ENCODE data around the gene CBLB. TPM values are rescaled to one million over a fixed set of nuclear protein-coding genes. Genes with fewer than 3 reads are reported as not detected.
"Not testable (repeated sequence)": the region's sequence is repeated elsewhere in the genome, so short reads cannot be mapped to it uniquely, and the experiment has no call there.

The CBLB gene
- total RNA-seq, 2 donors from 2014 or later = 20.2 to 34.5 TPM

GRCh38 chr3:105728771-105729312 lies 140.0 kb downstream of the CBLB start:
- no peak overlapping the region for H3K4me3 ChIP-seq
- no peak for DNase-seq
- no peak overlapping the region for H3K9ac ChIP-seq (ENCODE audit: low read depth in 2 of 2, low read length in 2 of 2)
- TF ChIP-seq, protein P1, sequence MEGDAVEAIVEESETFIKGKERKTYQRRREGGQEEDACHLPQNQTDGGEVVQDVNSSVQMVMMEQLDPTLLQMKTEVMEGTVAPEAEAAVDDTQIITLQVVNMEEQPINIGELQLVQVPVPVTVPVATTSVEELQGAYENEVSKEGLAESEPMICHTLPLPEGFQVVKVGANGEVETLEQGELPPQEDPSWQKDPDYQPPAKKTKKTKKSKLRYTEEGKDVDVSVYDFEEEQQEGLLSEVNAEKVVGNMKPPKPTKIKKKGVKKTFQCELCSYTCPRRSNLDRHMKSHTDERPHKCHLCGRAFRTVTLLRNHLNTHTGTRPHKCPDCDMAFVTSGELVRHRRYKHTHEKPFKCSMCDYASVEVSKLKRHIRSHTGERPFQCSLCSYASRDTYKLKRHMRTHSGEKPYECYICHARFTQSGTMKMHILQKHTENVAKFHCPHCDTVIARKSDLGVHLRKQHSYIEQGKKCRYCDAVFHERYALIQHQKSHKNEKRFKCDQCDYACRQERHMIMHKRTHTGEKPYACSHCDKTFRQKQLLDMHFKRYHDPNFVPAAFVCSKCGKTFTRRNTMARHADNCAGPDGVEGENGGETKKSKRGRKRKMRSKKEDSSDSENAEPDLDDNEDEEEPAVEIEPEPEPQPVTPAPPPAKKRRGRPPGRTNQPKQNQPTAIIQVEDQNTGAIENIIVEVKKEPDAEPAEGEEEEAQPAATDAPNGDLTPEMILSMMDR (IDR thresholded peaks at IDR 0.05) = no peak
- H3K27ac ChIP-seq = no peak overlapping the region
- no peaks in the 10 kb centered on the region for H3K27me3 ChIP-seq
- no peaks in the 10 kb centered on the region for H3K9me3 ChIP-seq
- H3K4me1 ChIP-seq = no peaks in the 10 kb centered on the region
- H3K36me3 ChIP-seq = no peaks in the 10 kb centered on the region
- intact Hi-C loops (cut with DNase I) = no loop called here

DNA sequence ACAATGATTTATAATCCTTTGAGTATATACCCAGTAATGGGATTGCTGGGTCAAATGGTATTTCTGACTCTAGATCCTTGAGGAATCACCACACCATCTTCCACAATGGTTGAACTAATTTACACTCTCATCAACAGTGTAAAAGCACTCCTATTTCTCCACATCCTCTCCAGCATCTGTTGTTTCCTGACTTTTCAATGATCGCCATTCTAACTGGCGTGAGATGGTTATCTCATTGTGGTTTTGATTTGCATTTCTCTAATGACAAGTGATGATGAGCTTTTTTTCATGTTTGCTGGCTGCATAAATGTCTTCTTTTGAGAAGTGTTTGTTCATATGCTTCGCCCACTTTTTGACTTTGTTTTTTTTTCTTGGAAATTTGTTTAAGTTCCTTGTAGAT lies 141.8 kb downstream of the CBLB start:
- H3K27me3 ChIP-seq; H3K4me3 ChIP-seq; H3K9me3 ChIP-seq; H3K36me3 ChIP-seq; DNase-seq; intact Hi-C loops (cut with DNase I); H3K27ac ChIP-seq; H3K9ac ChIP-seq (ENCODE audit: low read depth in 2 of 2, low read length in 2 of 2); H3K4me1 ChIP-seq: not testable (repeated sequence)

DNA sequence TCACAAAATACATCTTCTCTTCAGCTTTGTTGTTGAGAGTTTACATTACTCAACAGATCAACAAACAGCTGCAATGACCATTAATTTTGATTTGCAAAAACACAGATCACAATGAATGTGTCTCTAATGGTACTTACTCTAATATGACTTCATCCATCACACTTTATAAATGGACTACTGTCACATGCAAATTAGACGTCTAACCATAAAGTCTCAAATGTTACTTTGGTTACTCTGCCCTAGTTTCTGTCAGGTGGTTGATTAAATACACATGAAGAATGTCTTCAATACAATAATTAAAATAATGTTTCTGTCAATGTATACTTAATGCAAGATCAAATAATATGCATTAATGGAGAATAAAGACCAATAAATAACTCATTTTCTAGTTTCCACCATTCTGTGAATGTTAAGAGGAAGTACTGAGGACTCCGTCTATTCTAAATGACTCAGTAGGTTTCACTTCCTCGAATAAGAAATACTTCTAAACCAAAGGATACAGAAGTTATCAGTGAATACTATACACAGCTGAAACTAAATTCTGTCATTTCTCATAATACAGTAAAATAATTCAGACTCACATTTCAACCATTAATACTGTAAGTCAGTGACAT lies 145.8 kb downstream of the CBLB start:
- Histone ChIP-seq H3K27ac (no peak overlapping the region), H3K9me3 (no peaks in the 10 kb centered on the region), H3K4me1 (no peaks in the 10 kb centered on the region), H3K27me3 (no peaks in the 10 kb centered on the region), H3K36me3 (peaks cover 4% of the 10 kb centered on the region), H3K4me3 (no peak overlapping the region), H3K9ac (ENCODE audit: low read depth in 2 of 2, low read length in 2 of 2) (no peak overlapping the region)
- intact Hi-C loops (cut with DNase I) = no loop called here
- TF ChIP-seq, protein P1 (IDR thresholded peaks at IDR 0.05) = no peak
- DNase-seq = no peak

- no peak for DNase-seq
- no peak overlapping the region for H3K9ac ChIP-seq (ENCODE audit: low read depth in 2 of 2, low read length in 2 of 2)
- intact Hi-C loops (cut with DNase I) = no loop called here
- TF ChIP-seq, protein P1 (IDR thresholded peaks at IDR 0.05) = no peak
- H3K36me3 ChIP-seq = peaks cover 4% of the 10 kb centered on the region
- H3K9me3 ChIP-seq = no peaks in the 10 kb centered on the region
- H3K27me3 ChIP-seq = no peaks in the 10 kb centered on the region
- no peaks in the 10 kb centered on the region for H3K4me1 ChIP-seq
- H3K4me3 ChIP-seq = no peak overlapping the region
- H3K27ac ChIP-seq = no peak overlapping the region
Observed at GRCh38 chr3:105719791-105720190, 149.0 kb downstream of the CBLB start.

- Histone ChIP-seq H3K9ac (ENCODE audit: low read depth in 2 of 2, low read length in 2 of 2) (no peak overlapping the region), H3K4me1 (no peaks in the 10 kb centered on the region), H3K9me3 (no peaks in the 10 kb centered on the region), H3K27me3 (no peaks in the 10 kb centered on the region), H3K27ac (no peak overlapping the region), H3K36me3 (peaks cover 4% of the 10 kb centered on the region), H3K4me3 (no peak overlapping the region)
- TF ChIP-seq, protein P1 (IDR thresholded peaks at IDR 0.05) = no peak
- intact Hi-C loops (cut with DNase I) = no loop called here
- DNase-seq = no peak
Observed at GRCh38 chr3:105715372-105715771, 153.4 kb downstream of the CBLB start.

GRCh38 chr3:105714453-105714852 lies 154.4 kb downstream of the CBLB start:
- Histone ChIP-seq H3K27me3 (no peaks in the 10 kb centered on the region), H3K9me3 (no peaks in the 10 kb centered on the region), H3K27ac (no peak overlapping the region), H3K36me3 (peaks cover 4% of the 10 kb centered on the region), H3K4me3 (no peak overlapping the region), H3K9ac (ENCODE audit: low read depth in 2 of 2, low read length in 2 of 2) (no peak overlapping the region), H3K4me1 (no peaks in the 10 kb centered on the region)
- intact Hi-C loops (cut with DNase I) = no loop called here
- TF ChIP-seq, protein P1 (IDR thresholded peaks at IDR 0.05) = no peak
- no peak for DNase-seq

Data from colonic mucosa (tissue), 4 donors.